GM19328 (cell line): Measurements from ENCODE around the gene ZNF710.

Experiments used
- ATAC-seq: cut with Tn5 transposase; IDR thresholded peaks from one replicate; pipeline ENCODE4 v1.9.1; 2021; ENCODE audit warnings: mild to moderate bottlenecking, moderate library complexity; ENCODE audit not compliant: unreplicated experiment

The ZNF710 gene

GRCh38 chr15:90037961-90038631 lies 37.0 kb downstream of the ZNF710 start:
- no peak for ATAC-seq

- ATAC-seq: no peak
Measured at GRCh38 chr15:90038632-90039095, 37.5 kb downstream of the ZNF710 start.

GRCh38 chr15:90039996-90040395 lies 38.9 kb downstream of the ZNF710 start:
- ATAC-seq: no peak

GRCh38 chr15:90040618-90041017 lies 39.5 kb downstream of the ZNF710 start:
- no peak for ATAC-seq

- ATAC-seq: no peak
Measured at GRCh38 chr15:90042356-90042755, 41.2 kb downstream of the ZNF710 start.

- no peak for ATAC-seq
Measured at GRCh38 chr15:90042766-90043529, 41.8 kb downstream of the ZNF710 start.

GRCh38 chr15:90043530-90044010 lies 42.4 kb downstream of the ZNF710 start:
- no peak for ATAC-seq

GRCh38 chr15:90044191-90044590 lies 43.1 kb downstream of the ZNF710 start:
- no peak for ATAC-seq

- no peak for ATAC-seq
Measured at GRCh38 chr15:90044916-90045371, 43.8 kb downstream of the ZNF710 start.

- no peak for ATAC-seq
Measured at GRCh38 chr15:90046289-90046688, 45.2 kb downstream of the ZNF710 start.

- ATAC-seq: no peak
Measured at GRCh38 chr15:90046911-90047392, 45.8 kb downstream of the ZNF710 start.

GRCh38 chr15:90047956-90048575 lies 46.9 kb downstream of the ZNF710 start:
- no peak for ATAC-seq

GRCh38 chr15:90049030-90049429 lies 47.9 kb downstream of the ZNF710 start:
- ATAC-seq: no peak

- no peak for ATAC-seq
Measured at GRCh38 chr15:90049666-90050604, 48.8 kb downstream of the ZNF710 start.

GRCh38 chr15:90051874-90052273 lies 50.8 kb downstream of the ZNF710 start:
- ATAC-seq: no peak

- ATAC-seq: no peak
Measured at GRCh38 chr15:90053685-90054466, 52.8 kb downstream of the ZNF710 start.

- ATAC-seq: no peak
Measured at GRCh38 chr15:90054618-90055097, 53.5 kb downstream of the ZNF710 start.

GRCh38 chr15:90055182-90055581 lies 54.1 kb downstream of the ZNF710 start:
- ATAC-seq: no peak

- no peak for ATAC-seq
Measured at GRCh38 chr15:90056529-90056928, 55.4 kb downstream of the ZNF710 start.
